K562 (cell line): ENCODE measurements around the gene MAZ. TPM values are rescaled to one million over a fixed set of nuclear protein-coding genes. Genes with fewer than 3 reads are reported as not detected.

Experiments
- BDP1 ChIP-seq: IDR thresholded peaks from 3 replicates; pipeline ENCODE4 v1.6.1; 2011; ENCODE audit not compliant: insufficient read length, insufficient read depth
- BRF2 ChIP-seq: IDR thresholded peaks from 3 replicates; pipeline ENCODE4 v1.6.1; 2011; ENCODE audit warnings: borderline replicate concordance, mild to moderate bottlenecking; ENCODE audit not compliant: insufficient read length, insufficient read depth
- CLOCK ChIP-seq: fragments of 250-450 bp; sonication (Bioruptor Pico); IDR thresholded peaks from 2 replicates; pipeline ENCODE4 v1.4.0; 2020; ENCODE audit warnings: mild to moderate bottlenecking, moderate library complexity, borderline replicate concordance
- DACH1 ChIP-seq: fragments of 450-650 bp; IDR thresholded peaks from 2 replicates; pipeline ENCODE4 v1.6.1; 2018; ENCODE audit not compliant: partially characterized antibody
- FOSL1 ChIP-seq: fragments of 200-800 bp; sonication (Bioruptor generic); conservative IDR thresholded peaks from 2 replicates; pipeline ENCODE4 v1.6.1; 2016; ENCODE audit warnings: missing genetic modification characterization, missing compliant biosample characterization
- FOXK1 ChIP-seq: sonication (generic); formaldehyde crosslinking; IDR thresholded peaks from 2 replicates; pipeline ENCODE4 v1.8.0; 2022; ENCODE audit warnings: missing genetic modification reagents, mild to moderate bottlenecking, borderline replicate concordance
- FOXO4 ChIP-seq: fragments of 450-650 bp; formaldehyde crosslinking; IDR thresholded peaks from 2 replicates; pipeline ENCODE4 v1.4.0; 2020; ENCODE audit warnings: mild to moderate bottlenecking, moderate library complexity
- HEY1 ChIP-seq: fragments of 250-450 bp; sonication (Bioruptor Pico); IDR thresholded peaks from 2 replicates; pipeline ENCODE4 v1.5.0; 2020; ENCODE audit warnings: mild to moderate bottlenecking, moderate library complexity, borderline replicate concordance
- KLF6 ChIP-seq: fragments of 250-450 bp; sonication (Bioruptor Pico); IDR thresholded peaks from 2 replicates; pipeline ENCODE4 v1.4.0; 2020; ENCODE audit warnings: mild to moderate bottlenecking, moderate library complexity, borderline replicate concordance
- MBD2 ChIP-seq: sonication (generic); IDR thresholded peaks from 2 replicates; pipeline ENCODE4 v1.6.1; 2016; ENCODE audit warnings: low read depth, borderline replicate concordance
- MCM5 ChIP-seq: fragments of 450-650 bp; IDR thresholded peaks from 2 replicates; pipeline ENCODE4 v1.6.1; 2016; ENCODE audit warnings: low read depth
- POLR2AphosphoS2 ChIP-seq: IDR thresholded peaks from 2 replicates; pipeline ENCODE4 v1.6.1; 2012; ENCODE audit warnings: low read length, improper control_type of control experiment
- RB1 ChIP-seq: fragments of 450-650 bp; IDR thresholded peaks from 2 replicates; pipeline ENCODE4 v1.6.1; 2017; ENCODE audit warnings: low read depth, mild to moderate bottlenecking
- SP1 ChIP-seq: sonication (generic); formaldehyde crosslinking; IDR thresholded peaks from 2 replicates; pipeline ENCODE4 v1.8.1; 2022; ENCODE audit warnings: mild to moderate bottlenecking, missing genetic modification reagents
- TAF1 ChIP-seq: IDR thresholded peaks from 2 replicates; pipeline ENCODE4 v1.6.1; 2011; ENCODE audit warnings: mild to moderate bottlenecking, low read length, moderate library complexity; ENCODE audit not compliant: insufficient read depth, control insufficient read depth, severe bottlenecking; ENCODE audit errors: extremely low read depth
- TBP ChIP-seq: optimal IDR thresholded peaks from 2 replicates; pipeline ENCODE3; 2011; ENCODE audit warnings: low read depth, low read length, improper control_type of control experiment
- TEAD2 ChIP-seq: fragments of 450-650 bp; IDR thresholded peaks from 2 replicates; pipeline ENCODE4 v1.6.1; 2016; ENCODE audit warnings: missing genetic modification characterization, control low read depth, missing compliant biosample characterization
- USF2 ChIP-seq: sonication (generic); formaldehyde crosslinking; IDR thresholded peaks from 2 replicates; pipeline ENCODE4 v1.5.0; 2020; ENCODE audit warnings: missing genetic modification reagents
- ZBTB7A ChIP-seq: IDR thresholded peaks from 2 replicates; pipeline ENCODE4 v1.6.1; 2011; ENCODE audit warnings: low read depth, mild to moderate bottlenecking, low read length, moderate library complexity, borderline replicate concordance; ENCODE audit not compliant: control insufficient read depth
- ZNF324 ChIP-seq: fragments of 250-450 bp; sonication (Bioruptor Pico); IDR thresholded peaks from 2 replicates; pipeline ENCODE4 v1.4.0; 2020; ENCODE audit warnings: mild to moderate bottlenecking
- polyA plus RNA-seq, 8 experiments: library from polyadenylated mRNA; depleted of rRNA in 4 of 8; stranded (reverse) in 5 of 8; unstranded in 3 of 8; fragments of >200 nt; fragmentation: Nextera tagmentation in 2 of 8; fragmentation: Illumina TruSeq in 1 of 8; extraction: Ambion mirVana in 2 of 8; extraction: Trizol in 1 of 8; gene quantifications; 2 replicates each; pipeline versions ENCODE4 v1.2.1 to v1.2.3, GENCODE V29; 2011 to 2014; ENCODE audit warnings: inconsistent platforms in 1 of 8, missing spikeins in 1 of 8
- total RNA-seq, 7 experiments: library from RNA; depleted of rRNA in 6 of 7; stranded (reverse); fragments of >200 nt in 6 of 7; fragmentation: Illumina TruSeq in 2 of 7; extraction: Trizol in 2 of 7; gene quantifications; 2 replicates each; pipeline versions ENCODE4 v1.2.1 to v1.2.3, GENCODE V29; 2011 to 2021; ENCODE audit warnings: low replicate concordance in 1 of 7

MAZ gene
- total and polyA plus RNA-seq, 9 of the 15 experiments (the other 6 are each of a cell fraction or from before 2014, with no cell fraction given) = 45.4 to 532 (median 250) TPM

- TF ChIP-seq FOXO4 = no peak
- no peak for TF ChIP-seq RB1
- TF ChIP-seq KLF6 (CRISPR knock-in tag) = no peak
- no peak for TF ChIP-seq MCM5
- TF ChIP-seq ZNF324 = no peak
- TF ChIP-seq HEY1 = no peak
- TF ChIP-seq FOSL1 (tag) = no peak
- TF ChIP-seq POLR2AphosphoS2 = peak; percentile 95
- TF ChIP-seq SP1 (CRISPR knock-in tag) = peak; percentile 79
- TF ChIP-seq ZBTB7A = peak; percentile 53; the same call in 1 of the 2 replicates
- TF ChIP-seq USF2 (CRISPR knock-in tag) = no peak
- TF ChIP-seq TAF1 = no peak
- TF ChIP-seq FOXK1 (CRISPR knock-in tag) = no peak
- TF ChIP-seq BDP1 = no peak
- 0 out of 2 replicates have a peak, but pooled peaks have one; percentile 47 for TF ChIP-seq MBD2
- TF ChIP-seq DACH1 = no peak
- TF ChIP-seq TEAD2 (tag) = no peak
- TF ChIP-seq BRF2 = no peak
- TF ChIP-seq CLOCK = no peak
- no peak for TF ChIP-seq TBP
Observed at GRCh38 chr16:29811170-29811895, 5.0 kb downstream of the MAZ start (continued).
